Ectodermal cell (in vitro differentiated cells): ENCODE measurements around the gene SLC8A1.

Experiments
- H3K27ac ChIP-seq: 2 replicates; pipeline ENCODE4 v1.7.0; 2013; ENCODE audit warnings: mild to moderate bottlenecking, low read depth, low read length; ENCODE audit not compliant: insufficient read depth, poor library complexity, severe bottlenecking
- H3K27me3 ChIP-seq: 2 replicates; pipeline ENCODE4 v1.7.0; 2013; ENCODE audit warnings: mild to moderate bottlenecking, low read length; ENCODE audit not compliant: insufficient read depth, control insufficient read depth, poor library complexity, severe bottlenecking
- H3K36me3 ChIP-seq: one replicate; pipeline ENCODE4 v1.7.0; 2013; ENCODE audit warnings: low read length; ENCODE audit not compliant: control insufficient read depth, insufficient read depth
- H3K4me1 ChIP-seq: one replicate; pipeline ENCODE4 v1.7.0; 2013; ENCODE audit warnings: low read length; ENCODE audit not compliant: control insufficient read depth, insufficient read depth
- H3K4me3 ChIP-seq: 2 replicates; pipeline ENCODE4 v1.7.0; 2013; ENCODE audit warnings: low read depth, low read length, control low read depth; ENCODE audit not compliant: insufficient read depth
- H3K9me3 ChIP-seq: 2 replicates; pipeline ENCODE4 v1.7.0; 2013; ENCODE audit warnings: mild to moderate bottlenecking, low read length, moderate library complexity; ENCODE audit not compliant: control insufficient read depth
- WGBS, 2 experiments: methylation state at CpG; one replicate each; pipeline ENCODE4 v1.1.7; 2013; ENCODE audit warnings: missing lambda C conversion rate in 2 of 2; 5-methylcytosine and 5-hydroxymethylcytosine counted together

Gene SLC8A1

GRCh38 chr2:40106061-40106460 is 345.8 kb downstream of the SLC8A1 start:
- no peak overlapping the region for H3K27ac ChIP-seq
- no peak overlapping the region for H3K4me3 ChIP-seq
- no peaks in the 10 kb centered on the region for H3K36me3 ChIP-seq
- H3K9me3 ChIP-seq = no peaks in the 10 kb centered on the region
- peaks cover 7% of the 10 kb centered on the region for H3K4me1 ChIP-seq
- WGBS, 2 experiments = 91 to 100% methylated on average over 2 of the region's 2 CpGs
- no peaks in the 10 kb centered on the region for H3K27me3 ChIP-seq

GRCh38 chr2:40105593-40105992 is 346.3 kb downstream of the SLC8A1 start:
- Histone ChIP-seq H3K27ac (no peak overlapping the region), H3K4me1 (peaks cover 10% of the 10 kb centered on the region), H3K4me3 (no peak overlapping the region), H3K27me3 (no peaks in the 10 kb centered on the region), H3K36me3 (no peaks in the 10 kb centered on the region), H3K9me3 (no peaks in the 10 kb centered on the region)
- WGBS, 2 experiments = 90 to 92% methylated on average over 5 of the region's 5 CpGs

- H3K36me3 ChIP-seq = no peaks in the 10 kb centered on the region
- no peaks in the 10 kb centered on the region for H3K9me3 ChIP-seq
- H3K27me3 ChIP-seq = no peaks in the 10 kb centered on the region
- no peak overlapping the region for H3K4me3 ChIP-seq
- H3K27ac ChIP-seq = no peak overlapping the region
- 88 to 89% methylated on average over 1 of the region's 2 CpGs for WGBS, 2 experiments
- H3K4me1 ChIP-seq = peaks cover 15% of the 10 kb centered on the region
Observed at GRCh38 chr2:40103590-40103989, 348.3 kb downstream of the SLC8A1 start.

- no peaks in the 10 kb centered on the region for H3K27me3 ChIP-seq
- no peak overlapping the region for H3K27ac ChIP-seq
- 73 to 74% methylated on average over 3 of the region's 3 CpGs for whole genome bisulfite sequencing, 2 experiments
- no peaks in the 10 kb centered on the region for H3K9me3 ChIP-seq
- H3K36me3 ChIP-seq = no peaks in the 10 kb centered on the region
- H3K4me1 ChIP-seq = peaks cover 15% of the 10 kb centered on the region
- no peak overlapping the region for H3K4me3 ChIP-seq
Observed at GRCh38 chr2:40103163-40103562, 348.7 kb downstream of the SLC8A1 start.

GRCh38 chr2:40102447-40102846 is 349.4 kb downstream of the SLC8A1 start:
- Histone ChIP-seq H3K4me3 (no peak overlapping the region), H3K9me3 (no peaks in the 10 kb centered on the region), H3K36me3 (no peaks in the 10 kb centered on the region), H3K27me3 (no peaks in the 10 kb centered on the region), H3K4me1 (peaks cover 15% of the 10 kb centered on the region), H3K27ac (no peak overlapping the region)
- 86 to 87% methylated on average over 4 to 6 of the region's 6 CpGs for WGBS, 2 experiments

GRCh38 chr2:40101131-40101575 is 350.7 kb downstream of the SLC8A1 start:
- Histone ChIP-seq H3K9me3 (no peaks in the 10 kb centered on the region), H3K4me3 (no peak overlapping the region), H3K27ac (no peak overlapping the region), H3K36me3 (no peaks in the 10 kb centered on the region), H3K27me3 (no peaks in the 10 kb centered on the region), H3K4me1 (peaks cover 15% of the 10 kb centered on the region)
- WGBS, 2 experiments = 55 to 74% methylated on average over 1 of the region's 1 CpG

- Histone ChIP-seq H3K36me3 (no peaks in the 10 kb centered on the region), H3K4me1 (peaks cover 15% of the 10 kb centered on the region), H3K9me3 (no peaks in the 10 kb centered on the region), H3K27ac (no peak overlapping the region), H3K27me3 (no peaks in the 10 kb centered on the region), H3K4me3 (no peak overlapping the region)
- WGBS, 2 experiments = 95 to 97% methylated on average over 3 of the region's 3 CpGs
Observed at GRCh38 chr2:40100676-40101075, 351.2 kb downstream of the SLC8A1 start.

- Histone ChIP-seq H3K9me3 (no peaks in the 10 kb centered on the region), H3K27ac (no peak overlapping the region), H3K36me3 (no peaks in the 10 kb centered on the region), H3K4me3 (no peak overlapping the region), H3K4me1 (peaks cover 15% of the 10 kb centered on the region), H3K27me3 (no peaks in the 10 kb centered on the region)
- WGBS, 2 experiments = 83 to 90% methylated on average over 1 to 5 of the region's 9 CpGs
Observed at GRCh38 chr2:40098786-40099470, 353.0 kb downstream of the SLC8A1 start.

GRCh38 chr2:40097691-40098385 is 354.1 kb downstream of the SLC8A1 start:
- Histone ChIP-seq H3K27ac (no peak overlapping the region), H3K9me3 (no peaks in the 10 kb centered on the region), H3K4me1 (peaks cover 12% of the 10 kb centered on the region), H3K4me3 (no peak overlapping the region), H3K27me3 (no peaks in the 10 kb centered on the region), H3K36me3 (no peaks in the 10 kb centered on the region)
- WGBS, 2 experiments = 94% methylated on average over 2 of the region's 2 CpGs; no CpG with 5 or more reads in 1 of the 2 experiments

GRCh38 chr2:40096360-40096759 is 355.5 kb downstream of the SLC8A1 start:
- Histone ChIP-seq H3K4me3 (no peak overlapping the region), H3K9me3 (no peaks in the 10 kb centered on the region), H3K36me3 (no peaks in the 10 kb centered on the region), H3K27ac (no peak overlapping the region), H3K27me3 (no peaks in the 10 kb centered on the region), H3K4me1 (peaks cover 8% of the 10 kb centered on the region)
